Measurements from ENCODE around the gene ANKRD40.

GRCh38 chr17:50697062-50697461 lies 10.7 kb downstream of the ANKRD40 start:
- TF ChIP-seq CTCF (IDR thresholded peaks at IDR 0.05 in 8 of 11, conservative IDR thresholded peaks at IDR 0.05 in 3 of 11) (no peak), POLR2A (IDR thresholded peaks at IDR 0.05) (no peak)
